SKM-1 treated with dmso at 0.1 percent for 144 hours (cell line): ENCODE results near the gene C20orf96.
"Not testable (repeated sequence)": the region's sequence is repeated elsewhere in the genome, so short reads cannot be mapped to it uniquely, and the experiment has no call there.

ENCODE experiments used
- DNase-seq: peaks from one replicate; lab custom pipeline; 2025; ENCODE audit not compliant: unreplicated experiment; lab: John Stamatoyannopoulos, UW

C20orf96 gene

GRCh38 chr20:237929-238328, 52.6 kb downstream of the C20orf96 start:
- DNase-seq, result peak; percentile 1

GRCh38 chr20:237489-237888, 53.1 kb downstream of the C20orf96 start:
- peak; percentile 62 for DNase-seq

- no peak for DNase-seq
Measured at GRCh38 chr20:235891-236290, 54.7 kb downstream of the C20orf96 start.

DNA sequence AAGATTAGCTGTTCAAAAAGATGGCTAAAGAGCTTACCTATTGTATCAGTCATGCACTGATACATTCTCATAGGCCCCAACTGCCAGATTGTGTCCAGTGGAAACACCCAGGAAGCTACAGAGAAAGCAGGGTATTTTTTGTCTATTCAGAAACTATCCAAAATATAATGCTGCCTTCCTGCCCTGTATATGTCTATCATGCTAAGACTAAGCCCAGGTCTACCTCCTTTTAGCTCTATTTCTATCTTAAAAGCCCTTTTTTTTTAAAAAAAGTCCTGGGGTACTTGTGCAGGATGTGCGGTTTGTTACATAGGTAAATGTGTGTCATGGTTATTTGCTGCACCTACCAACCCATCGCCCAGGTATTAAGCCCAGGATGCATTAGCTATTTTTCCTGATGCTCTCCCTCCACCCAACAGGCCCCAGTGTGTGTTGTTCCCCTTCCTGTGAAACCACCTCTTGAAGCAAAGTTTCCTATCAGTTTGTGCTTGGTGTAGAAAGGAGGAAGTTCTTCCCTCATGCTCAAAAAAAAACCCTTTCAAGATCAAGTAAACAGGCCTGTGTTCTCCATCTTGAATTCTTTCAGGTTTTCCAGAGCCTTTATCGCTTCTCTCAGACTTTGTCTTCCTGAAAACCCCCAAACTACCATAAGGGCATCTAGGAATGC, 63.0 kb downstream of the C20orf96 start:
- peak; percentile 36 for DNase-seq

DNA sequence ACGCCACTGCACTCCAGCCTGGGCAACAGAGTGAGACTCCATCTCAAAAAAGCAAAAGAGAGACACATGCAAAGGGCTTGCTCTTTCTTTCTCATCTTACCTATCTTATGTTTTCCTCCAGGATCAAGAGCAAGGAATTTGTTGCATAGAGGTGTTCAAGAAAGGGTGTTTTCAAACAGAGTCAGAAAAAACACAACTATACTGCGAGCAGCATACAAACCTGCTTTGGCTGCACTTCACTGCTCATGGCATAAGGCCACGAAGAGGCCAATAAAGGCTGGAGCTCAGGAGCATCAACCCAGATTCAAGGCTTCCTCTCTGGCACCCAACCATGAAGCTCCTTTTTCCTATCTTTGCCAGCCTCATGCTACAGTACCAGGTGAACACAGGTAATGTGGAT, 63.6 kb downstream of the C20orf96 start, which contains the start of gene DEFB129:
DEFB129 (plus strand) TSS at position 301 of the 400 bp plus-strand sequence; CDS start at position 332, 31 bp downstream.
- no peak for DNase-seq

DNA sequence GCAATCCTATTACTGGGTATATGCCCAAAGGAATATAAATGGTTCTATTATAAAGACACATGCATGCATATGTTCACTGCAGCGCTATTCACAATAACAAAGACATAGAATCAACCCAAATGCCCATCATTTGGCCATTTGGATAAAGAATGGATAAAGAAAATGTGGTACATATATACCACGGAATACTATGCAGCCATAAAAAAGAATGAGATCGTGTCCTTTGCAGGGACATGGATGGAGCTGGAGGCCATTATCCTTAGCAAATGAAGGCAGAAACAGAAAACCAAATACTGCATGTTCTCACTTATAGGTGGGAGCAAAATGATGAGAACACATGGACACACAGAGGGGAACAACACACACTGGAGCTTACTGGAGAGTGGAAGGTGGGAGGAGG, 64.7 kb downstream of the C20orf96 start:
- not testable (repeated sequence) for DNase-seq

DNA sequence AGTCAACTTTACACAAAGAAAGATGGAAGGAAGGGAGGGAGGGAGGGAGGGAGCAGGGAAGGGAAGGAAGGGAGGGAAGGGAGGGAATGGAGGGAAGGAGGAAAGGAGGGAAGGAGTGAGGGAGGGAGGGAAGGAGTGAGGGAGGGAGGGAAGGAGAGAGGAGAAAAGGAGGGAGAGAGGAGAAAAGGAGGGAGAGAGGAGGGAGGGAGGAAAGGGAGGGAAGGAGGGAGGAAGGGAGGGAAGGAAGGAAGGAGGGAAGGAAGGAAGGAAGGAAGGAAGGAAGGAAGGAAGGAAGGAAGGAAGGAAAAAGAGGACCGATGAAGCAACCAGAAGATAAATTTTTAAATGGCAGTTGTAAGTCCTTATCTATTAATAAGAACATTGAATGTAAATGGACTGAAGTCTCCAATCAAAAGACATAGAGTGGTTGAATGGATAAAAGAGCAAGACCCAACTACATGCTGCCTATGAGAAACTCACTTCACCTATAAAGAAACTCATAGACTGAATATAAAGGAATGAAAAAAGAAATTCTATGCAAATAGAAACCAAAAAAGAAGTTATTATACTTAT, 69.2 kb downstream of the C20orf96 start:
- DNase-seq, result no peak
